GM19043 (cell line): ENCODE measurements around the gene SYT17.
"Not testable (repeated sequence)": the region's sequence is repeated elsewhere in the genome, so short reads cannot be mapped to it uniquely, and the experiment has no call there.

Experiments
- ATAC-seq: cut with Tn5 transposase; IDR thresholded peaks from one replicate; pipeline ENCODE4 v1.9.1; 2021; ENCODE audit warnings: low read depth; ENCODE audit not compliant: unreplicated experiment

SYT17 gene

DNA sequence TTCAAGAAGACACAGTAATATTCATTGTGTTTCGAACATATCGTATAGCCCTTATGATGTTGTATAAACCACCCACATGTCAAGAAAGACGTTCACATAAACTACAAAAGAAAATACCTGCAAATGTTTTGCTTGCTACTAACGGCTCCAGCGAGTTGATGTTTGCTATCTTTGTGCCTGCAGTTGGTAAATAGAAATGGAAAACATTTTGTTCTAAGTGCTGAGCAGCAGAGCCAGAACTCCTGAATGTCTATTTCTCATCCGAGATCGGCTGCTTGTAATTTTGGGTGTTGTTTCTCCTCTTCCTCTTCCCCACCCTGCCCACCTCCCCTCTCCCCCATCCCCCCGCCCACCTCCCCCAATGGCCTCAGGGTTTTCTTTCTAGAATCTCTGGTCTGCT is 5.0 kb downstream of the SYT17 start:
- ATAC-seq, result no peak

DNA sequence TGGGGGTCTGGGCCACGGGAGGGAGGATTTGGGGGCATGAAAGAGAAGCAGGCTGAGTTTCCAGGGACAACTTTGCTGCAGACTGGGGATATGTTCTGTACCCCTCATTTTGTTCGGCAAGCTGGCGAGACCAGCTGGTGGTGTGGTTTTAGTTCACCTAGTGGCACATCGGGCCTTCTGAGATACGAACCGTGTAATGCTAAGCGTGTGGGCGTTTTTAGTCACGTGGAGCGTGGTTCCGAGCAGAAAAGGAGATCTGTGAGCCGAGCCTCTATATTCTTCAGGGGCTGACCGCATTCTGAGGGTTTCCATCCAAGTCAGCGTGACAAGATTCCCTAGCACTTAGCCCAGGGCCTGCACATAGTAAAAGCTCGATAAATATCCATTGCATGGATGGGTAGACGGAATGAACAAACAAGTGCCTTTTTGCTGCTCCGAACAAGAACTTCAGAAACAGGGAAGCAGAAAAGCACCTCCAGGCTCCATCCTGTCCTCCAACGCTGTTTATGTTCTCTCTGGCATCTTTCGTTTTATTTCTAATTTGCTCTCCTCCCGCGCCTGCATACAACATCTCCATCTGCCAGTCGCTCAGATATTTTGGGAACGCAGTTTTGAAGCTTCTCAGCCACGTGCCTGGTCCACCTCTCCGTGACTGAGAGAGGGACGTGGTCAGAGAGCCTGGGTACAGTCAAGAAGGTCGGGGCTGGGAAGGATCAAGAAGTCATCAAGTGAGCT is 5.8 kb downstream of the SYT17 start:
- ATAC-seq, result no peak

GRCh38 chr16:19174478-19174877 is 6.4 kb downstream of the SYT17 start:
- no peak for ATAC-seq

DNA sequence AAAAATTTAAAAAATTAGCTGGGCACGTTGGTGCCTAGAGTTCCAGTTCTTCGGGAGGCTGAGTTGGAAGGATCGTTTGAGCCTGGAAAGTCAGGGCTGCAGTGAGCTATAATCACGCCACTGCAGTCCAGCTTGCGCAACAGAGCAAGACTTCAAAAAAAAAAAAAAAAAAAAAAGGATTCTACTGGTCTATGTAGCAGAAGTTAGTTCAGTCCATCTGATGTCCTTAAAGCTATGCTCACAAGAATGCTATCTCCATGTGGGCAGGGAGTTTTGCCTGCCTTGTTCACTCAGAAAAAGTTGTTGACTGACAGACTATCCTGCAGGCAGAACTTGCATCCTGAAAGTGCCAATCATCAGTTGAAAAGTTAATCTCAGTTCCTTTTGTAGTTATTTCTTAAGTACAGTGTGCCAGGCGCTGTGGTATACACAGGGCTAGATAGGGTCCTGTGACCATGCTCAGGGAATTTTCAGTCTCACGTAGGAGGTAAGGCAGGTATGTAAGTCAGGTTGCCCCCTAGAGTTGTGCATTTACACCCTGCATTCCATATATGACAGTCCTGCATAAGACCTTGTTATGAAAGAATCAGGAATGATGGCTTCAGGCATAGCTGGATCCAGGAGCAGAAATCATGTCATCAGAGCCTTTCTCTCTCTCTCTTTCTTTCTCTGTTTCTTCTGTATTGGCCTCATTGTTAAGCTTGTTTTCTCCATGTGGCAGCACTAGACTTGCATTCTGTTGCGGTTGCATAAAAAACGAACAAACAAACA is 7.6 kb downstream of the SYT17 start:
- no peak for ATAC-seq

- ATAC-seq, result no peak
These were observed 9.2 kb downstream of the SYT17 start for GRCh38 chr16:19177111-19177739.

DNA sequence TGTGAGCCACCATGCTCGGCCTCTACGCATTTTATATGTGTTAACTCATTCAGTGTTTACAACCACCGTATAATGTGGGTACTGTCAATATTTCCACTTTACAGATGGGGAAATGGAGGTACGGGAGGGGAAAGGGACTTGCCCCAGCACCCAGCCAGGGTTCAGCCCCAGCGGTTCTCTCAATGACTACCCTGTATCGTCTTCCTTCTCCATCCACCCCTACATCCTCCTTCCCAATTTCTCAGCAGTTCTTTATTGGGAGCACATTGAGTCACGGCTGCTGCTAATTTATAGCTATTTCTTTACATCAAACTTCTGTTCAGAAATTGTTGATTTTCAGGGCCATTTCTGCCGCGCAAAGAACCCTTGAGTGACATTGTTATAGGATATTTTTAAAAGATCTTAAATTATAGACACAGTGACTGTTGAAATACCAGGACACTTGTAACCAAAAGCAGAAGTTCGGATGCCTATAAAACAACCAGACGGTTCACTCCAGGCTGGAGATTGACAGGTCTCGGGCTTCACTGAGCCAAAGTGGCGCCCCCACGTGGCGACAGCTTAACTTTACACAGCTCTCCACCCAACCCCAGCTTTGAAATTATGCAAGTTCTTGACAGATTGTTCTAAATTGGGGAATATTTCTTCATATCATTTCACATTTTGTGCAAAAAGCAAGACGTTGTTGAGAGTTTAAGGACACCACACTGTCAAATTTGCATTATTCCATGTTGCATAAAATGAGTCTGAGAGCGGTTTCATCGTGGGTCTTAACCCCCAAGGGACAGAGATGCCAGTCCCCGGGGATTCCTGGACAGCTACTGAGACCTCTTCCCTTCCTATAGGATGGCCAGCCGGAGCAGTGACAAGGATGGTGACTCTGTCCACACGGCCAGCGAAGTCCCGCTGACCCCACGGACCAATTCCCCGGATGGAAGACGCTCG is 11.8 kb downstream of the SYT17 start:
- no peak for ATAC-seq

DNA sequence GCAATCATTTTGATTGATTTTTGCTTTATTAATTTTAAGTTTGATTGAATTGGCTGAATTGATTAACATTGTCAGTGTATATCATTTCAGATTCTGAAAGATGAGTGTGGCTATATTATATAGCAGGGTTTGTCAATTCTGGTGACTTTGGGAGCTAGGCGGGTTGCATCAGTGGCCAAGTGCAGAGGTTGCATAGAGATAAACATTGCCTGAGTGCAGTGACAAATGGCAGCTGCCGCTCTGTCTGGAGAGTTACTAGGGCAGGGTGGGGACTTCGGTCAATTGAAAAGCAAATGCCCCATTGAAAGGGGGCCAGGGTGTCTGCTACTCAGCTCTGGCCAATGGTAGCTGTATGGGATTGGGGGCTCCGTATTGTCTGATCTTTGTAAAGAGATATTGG is 12.7 kb downstream of the SYT17 start:
- ATAC-seq, result no peak

DNA sequence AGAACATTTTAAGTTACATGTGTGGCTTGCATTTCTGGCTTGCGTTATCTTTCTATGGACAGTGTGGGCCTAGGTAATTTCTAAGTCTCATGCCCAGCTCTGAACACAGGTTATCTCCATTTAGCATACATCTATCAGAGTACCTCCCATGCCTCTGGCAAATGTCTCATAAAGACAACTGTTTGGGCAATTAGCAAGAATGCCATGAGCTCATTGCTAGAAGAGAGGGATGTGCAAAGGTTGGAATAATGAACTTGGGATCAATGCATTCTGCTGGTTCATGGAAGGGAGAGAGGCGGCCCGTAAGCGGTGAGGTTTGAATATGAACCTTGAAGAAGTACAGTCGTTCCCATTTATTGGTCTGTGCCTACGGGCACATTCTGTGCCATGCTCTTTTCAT is 14.4 kb downstream of the SYT17 start:
- ATAC-seq, result no peak

DNA sequence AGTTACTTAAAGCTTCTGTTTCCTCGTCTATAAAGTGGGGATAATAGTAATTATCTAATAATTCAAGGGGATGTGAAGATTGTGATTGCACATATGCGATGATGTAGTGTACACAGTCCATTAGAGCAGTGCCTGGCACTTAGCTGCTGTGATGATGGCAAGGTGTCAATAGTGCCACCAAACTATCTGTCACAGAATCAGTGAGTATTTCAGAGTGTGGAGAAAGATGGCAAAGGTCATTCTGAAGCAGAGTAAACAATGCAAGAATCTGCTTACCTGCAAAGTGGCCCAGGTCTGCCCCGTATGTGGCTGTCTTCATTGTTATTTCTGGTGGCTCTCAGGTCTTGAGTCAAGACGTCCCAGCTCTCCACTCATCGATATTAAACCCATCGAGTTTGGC is 15.1 kb downstream of the SYT17 start:
- no peak for ATAC-seq

DNA sequence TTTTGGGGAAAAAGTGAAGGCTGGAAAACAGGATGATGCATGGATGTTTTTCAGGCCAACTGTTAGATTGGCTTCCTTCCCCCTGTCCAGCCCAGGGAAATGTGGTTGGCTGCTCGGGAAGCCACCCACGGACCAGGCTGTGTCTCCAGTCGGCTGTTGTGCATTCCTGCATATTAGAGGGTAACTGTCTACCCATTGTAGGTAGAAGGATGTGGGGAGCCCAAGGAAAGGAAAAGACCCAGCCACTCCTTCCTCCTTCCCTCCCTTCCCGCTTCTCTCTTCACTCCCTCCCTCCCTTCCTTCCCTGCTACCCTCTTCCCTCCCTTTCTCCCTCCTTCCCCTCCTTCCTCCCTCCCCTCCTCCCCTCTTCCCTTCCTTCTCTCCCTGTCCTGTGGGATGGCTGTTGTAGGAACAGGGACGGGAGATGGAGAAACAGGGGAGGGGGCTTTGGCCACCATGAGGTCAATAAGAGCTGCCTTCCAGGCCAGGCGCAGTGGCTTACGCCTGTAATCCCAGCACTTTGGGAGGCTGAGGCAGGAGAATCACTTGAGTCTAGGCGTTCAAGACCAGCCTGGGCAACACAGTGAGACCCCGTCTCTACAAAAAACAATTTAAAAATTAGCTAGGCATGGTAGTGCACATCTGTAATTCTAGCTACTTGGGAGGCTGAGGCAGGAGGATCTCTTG is 16.9 kb downstream of the SYT17 start:
- ATAC-seq, result no peak

DNA sequence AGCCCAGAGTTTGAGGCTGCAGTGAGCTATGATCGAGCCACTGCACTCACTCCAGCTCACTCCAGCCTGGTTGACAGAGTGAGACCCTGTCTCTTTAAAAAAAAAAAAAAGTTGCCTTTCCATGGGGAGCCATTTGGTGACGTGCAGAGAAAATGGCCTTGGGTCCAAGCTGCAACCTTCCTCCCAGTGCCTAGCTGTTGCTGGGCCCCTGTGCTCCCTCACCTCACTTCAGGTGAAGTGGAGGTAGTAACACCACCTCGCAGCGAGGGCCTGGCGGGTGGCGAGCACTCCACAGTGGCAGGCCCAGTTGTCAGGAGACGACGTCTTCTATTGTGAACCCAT is 17.4 kb downstream of the SYT17 start:
- ATAC-seq, result no peak

- no peak for ATAC-seq
These were observed 18.4 kb downstream of the SYT17 start for GRCh38 chr16:19186408-19186807.

DNA sequence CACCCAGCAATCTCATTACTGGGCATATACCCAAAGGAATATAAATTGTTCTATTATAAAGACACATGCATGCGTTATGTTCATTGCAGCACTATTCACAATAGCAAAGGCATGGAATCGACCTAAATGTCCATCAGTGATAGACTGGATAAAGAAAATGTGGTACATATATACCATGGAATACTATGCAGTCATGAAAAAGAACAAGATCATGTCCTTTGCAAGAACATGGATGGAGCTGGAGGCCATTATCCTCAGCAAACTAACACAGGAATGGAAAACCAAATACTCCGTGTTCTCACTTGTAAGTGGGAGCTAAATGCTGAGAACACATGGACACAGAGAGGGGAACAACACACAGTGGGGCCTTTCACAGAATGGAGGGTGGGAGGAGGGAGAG is 19.9 kb downstream of the SYT17 start:
- ATAC-seq, result not testable (repeated sequence)

DNA sequence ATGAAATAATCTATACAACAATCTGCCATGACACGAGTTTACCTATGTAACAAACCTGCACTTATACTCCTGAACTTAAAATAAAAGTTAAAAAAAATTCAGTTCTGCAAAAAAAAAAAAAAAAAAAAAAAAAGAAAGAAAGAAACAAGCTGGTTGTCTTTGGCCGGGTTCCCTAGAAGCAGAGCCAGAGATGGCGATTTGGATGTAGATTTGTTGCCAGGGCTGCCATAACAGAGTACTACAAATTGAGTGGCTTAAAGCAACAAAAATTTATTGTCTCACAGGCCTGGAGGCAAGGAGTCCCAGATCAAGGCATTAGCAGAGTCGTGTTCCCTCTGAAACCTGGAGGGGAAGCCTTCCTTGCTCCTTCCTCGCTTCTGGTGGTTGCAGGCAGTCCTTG is 20.4 kb downstream of the SYT17 start:
- no peak for ATAC-seq

DNA sequence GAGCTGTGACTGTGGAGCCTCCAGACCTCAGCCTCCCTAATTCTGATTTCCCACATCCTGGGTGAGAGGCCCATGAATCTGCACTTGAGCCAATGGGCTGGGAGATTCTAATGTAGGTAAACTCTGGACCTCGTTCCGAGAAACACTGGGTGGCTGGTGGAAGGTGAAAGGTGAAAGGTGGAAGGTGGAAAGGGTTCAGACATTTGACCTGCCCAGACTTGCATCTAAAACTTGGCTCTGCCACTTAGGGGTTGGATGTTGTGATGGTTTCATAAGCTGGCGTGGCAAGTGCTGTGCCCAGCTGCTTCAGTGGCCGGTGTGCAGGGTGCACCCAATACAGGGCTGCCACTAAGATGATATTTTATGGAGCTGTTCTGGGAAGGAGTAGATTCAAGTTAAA is 24.8 kb downstream of the SYT17 start:
- no peak for ATAC-seq

DNA sequence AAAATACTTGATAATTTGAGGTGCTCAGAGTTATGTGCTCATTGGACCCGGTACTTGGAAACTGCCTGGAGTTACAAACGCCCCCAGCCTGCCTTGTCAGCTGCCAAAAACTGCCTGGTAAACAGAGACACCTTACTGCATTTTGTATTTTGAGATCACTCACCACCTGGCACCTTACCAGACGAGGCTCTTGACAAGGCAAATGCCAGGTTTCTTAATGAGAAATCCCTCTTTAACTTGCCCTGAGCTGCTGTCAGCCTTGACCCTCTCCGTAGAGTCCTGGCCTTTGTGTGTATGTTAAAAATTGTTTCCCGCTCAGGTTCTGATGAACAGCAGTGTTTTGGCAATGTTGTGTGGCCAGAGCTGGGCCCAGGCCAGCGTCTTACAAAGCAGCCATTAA is 28.8 kb downstream of the SYT17 start:
- ATAC-seq, result no peak

- ATAC-seq, result no peak
These were observed 35.4 kb downstream of the SYT17 start for GRCh38 chr16:19203374-19203966.

DNA sequence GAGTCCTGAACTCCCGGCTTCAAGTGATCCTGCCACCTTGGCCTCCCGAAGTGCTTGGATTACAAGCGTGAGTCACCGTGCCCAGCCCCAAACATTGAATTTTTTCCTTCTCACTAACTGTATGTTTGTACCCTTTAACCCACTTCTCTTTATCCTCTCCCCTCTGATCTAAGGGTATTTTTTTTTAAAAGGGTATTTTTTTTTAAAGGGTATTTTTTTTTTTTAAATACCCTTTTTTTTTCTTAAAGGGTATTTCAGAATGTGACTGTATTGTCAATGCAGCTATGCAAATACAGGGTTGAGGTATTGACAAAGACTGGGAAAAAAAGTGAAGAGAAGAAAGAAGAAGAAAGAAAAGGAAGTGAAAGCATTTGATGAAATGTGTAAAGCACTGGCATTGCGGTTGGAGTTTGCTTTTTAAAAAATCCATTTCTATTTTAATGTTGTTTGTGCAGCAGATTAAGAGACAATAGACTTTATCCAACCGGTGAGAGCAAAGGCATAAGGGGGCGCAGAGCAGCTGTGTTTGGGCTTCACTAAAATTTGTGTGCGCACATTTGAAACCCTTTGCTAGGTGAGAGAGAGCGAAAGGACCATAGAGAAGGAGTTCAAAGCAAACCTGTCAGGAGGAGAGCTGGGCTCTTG is 42.4 kb downstream of the SYT17 start:
- peak; percentile 69 for ATAC-seq

- peak; percentile 27 for ATAC-seq
These were observed 42.9 kb downstream of the SYT17 start for GRCh38 chr16:19210968-19211367.
